ENCODE measurements around the gene MBOAT2.
A peak's percentile ranks its signal among the peaks of the same experiment; 100 is the strongest.

MBOAT2 gene

DNA sequence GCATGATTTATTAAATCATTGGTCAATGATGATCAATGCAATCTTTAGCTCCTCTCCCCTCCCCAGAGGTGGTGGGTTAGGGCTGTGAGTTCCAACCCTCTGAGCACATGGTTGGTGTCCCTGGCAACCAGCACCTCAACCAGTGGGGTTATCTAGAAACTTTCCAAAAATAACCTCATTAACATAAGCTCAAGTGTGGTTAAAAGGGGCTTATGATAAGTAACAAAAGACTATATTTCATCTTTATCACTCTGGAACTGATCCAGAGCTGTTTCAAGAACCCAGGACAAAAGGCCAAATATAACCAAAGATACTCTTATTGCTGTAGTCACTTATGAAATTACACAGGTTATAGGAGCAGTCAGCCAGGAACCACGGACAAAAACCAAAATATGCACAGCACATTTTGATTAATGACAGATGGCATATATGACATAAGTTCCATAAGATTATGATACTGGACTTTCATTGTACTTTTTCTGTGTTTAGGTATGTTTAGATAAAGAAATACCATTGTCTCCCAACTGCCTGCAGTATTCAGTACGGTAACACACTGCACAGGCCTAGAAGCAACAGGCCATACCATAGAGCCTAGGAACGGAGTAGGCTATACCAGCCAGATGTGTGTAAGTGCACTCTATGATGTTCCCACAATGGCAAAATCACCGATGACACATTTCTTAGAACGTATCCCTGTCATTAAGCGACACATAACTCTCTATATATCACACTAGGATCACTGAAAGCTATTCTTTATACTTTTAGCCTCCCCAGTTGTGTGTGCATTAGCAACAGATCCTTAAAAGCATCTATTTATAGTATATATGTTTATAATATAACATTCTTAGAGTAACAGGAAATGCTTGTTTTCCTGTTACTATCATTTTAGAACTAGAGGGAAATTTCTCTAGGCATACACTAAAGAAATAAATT, 197.9 kb downstream of the MBOAT2 start:
- DNase-seq, result no peak

DNA sequence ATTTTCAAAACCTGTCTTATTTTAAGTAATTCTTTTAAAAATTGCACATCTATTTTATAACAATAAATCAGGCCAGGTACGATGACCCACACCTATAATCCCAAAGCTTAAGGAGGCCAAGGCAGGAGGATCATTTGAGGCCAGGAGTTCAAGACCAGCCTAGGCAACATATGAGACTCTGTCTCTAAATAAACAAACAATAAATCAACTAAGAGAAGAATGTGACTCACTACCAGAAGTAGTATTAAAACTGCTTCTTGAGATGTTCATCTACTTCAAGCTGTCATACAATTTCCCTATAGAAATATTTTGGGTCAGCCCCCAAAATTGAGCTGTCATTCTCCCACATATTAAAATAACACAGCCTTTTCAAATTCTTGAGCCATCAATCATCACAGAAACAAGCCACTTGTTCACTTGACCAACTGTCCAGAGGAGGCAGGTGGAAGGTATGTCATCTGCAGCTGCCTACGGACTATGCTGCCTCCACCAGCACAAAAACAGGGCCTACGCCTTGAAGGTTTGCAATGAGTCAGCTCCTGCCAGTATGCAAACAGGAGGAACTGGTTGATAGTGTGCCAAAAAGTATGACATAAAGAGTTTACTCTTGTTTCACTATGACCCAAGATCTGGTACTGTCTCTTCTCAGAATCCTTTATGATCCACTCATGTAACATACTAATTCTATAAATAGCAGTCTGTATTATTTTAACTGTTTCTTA, 199.7 kb downstream of the MBOAT2 start:
- peak in 2 of 4 experiments; percentile 3 to 13 for DNase-seq

DNA sequence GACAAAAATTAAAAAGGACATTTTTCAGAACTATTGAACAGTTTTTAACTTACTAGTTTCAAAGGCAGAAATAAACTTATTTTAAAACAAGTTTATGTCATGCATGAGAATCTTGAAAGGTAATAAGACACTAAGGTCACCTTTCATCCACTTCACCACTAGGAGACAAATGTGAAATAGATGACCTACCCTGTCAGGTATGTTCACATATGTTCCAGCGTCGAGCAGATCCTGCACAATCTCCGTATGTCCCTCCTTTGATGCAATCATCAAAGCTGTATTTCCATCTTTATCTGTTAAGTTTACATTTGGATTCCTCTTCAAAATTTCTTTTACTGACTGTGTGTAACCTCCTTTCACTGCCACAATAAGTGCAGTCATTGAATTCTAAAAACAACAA, 200.7 kb downstream of the MBOAT2 start:
- no peak for DNase-seq
